Aorta (tissue), 5 donors: ENCODE measurements around the gene MAP1S. TPM values are rescaled to one million over a fixed set of nuclear protein-coding genes. Genes with fewer than 3 reads are reported as not detected.

Experiments
- ATAC-seq: fragments of 200-7000 bp; cut with Tn5 transposase; one replicate; pipeline ENCODE4 v1.9.1; 2022; ENCODE audit warnings: moderate library complexity; ENCODE audit not compliant: low FRiP score
- DNase-seq, 2 donors: peaks; one replicate each; pipeline ENCODE4 v3.0.0-alpha.2; 2020
- H3K27ac ChIP-seq, 2 donors: one replicate each; pipeline ENCODE4 v1.5.1; 2013; ENCODE audit warnings: low read length in 2 of 2, mild to moderate bottlenecking in 2 of 2, moderate library complexity in 2 of 2, control low read depth in 1 of 2, inconsistent platforms in 1 of 2, low read depth in 1 of 2
- H3K27me3 ChIP-seq, 2 donors: one replicate each; pipeline ENCODE4 v1.6.1; 2013; ENCODE audit warnings: control low read depth in 1 of 2, low read length in 1 of 2, mild to moderate bottlenecking in 1 of 2, moderate library complexity in 1 of 2; ENCODE audit not compliant: insufficient read depth in 2 of 2, control insufficient read depth in 1 of 2
- H3K36me3 ChIP-seq, 2 donors: one replicate each; pipeline ENCODE4 v1.6.1; 2013; ENCODE audit warnings: control low read depth in 1 of 2, low read length in 1 of 2, mild to moderate bottlenecking in 1 of 2; ENCODE audit not compliant: insufficient read depth in 2 of 2, control insufficient read depth in 1 of 2
- H3K4me1 ChIP-seq, 2 donors: one replicate each; pipeline ENCODE4 v1.6.1; 2013; ENCODE audit warnings: low read length in 2 of 2, control low read depth in 1 of 2, mild to moderate bottlenecking in 1 of 2, moderate library complexity in 1 of 2; ENCODE audit not compliant: insufficient read depth in 2 of 2, control insufficient read depth in 1 of 2
- H3K4me3 ChIP-seq, 2 donors: one replicate each; pipeline ENCODE4 v1.5.1; 2013; ENCODE audit warnings: low read length in 2 of 2, control low read depth in 1 of 2, mild to moderate bottlenecking in 1 of 2
- H3K9me3 ChIP-seq: one replicate; pipeline ENCODE4 v1.6.1; 2013; ENCODE audit warnings: mild to moderate bottlenecking, low read length; ENCODE audit not compliant: control insufficient read depth
- WGBS, 2 donors: extraction: QIAGEN DNeasy Blood & Tissue Kit; methylation state at CpG; one replicate each; pipeline ENCODE4 v1.1.7; 2013; 5-methylcytosine and 5-hydroxymethylcytosine counted together
- intact Hi-C, 2 donors: fragments of 100-400 bp; cut with DNase I; formaldehyde crosslinking; loops; one replicate each; pipeline versions ENCODE4 v1.14.2 to v1.15.0; 2022
- polyA plus RNA-seq, 2 donors: library from polyadenylated mRNA; stranded (reverse); fragments of 200-250 nt; gene quantifications; one replicate each; pipeline ENCODE4 v1.2.3, GENCODE V29; 2013
- total RNA-seq, 2 donors: library from RNA; stranded (reverse); fragmentation: NEBNext Ultra II Directional; extraction: Animal tissue kit (Norgen Biotek cat#: 25700); gene quantifications; one replicate each; pipeline ENCODE4 v1.2.1, GENCODE V29; 2021
- donor health status: healthy with polysubstance abuse.
- donor health status: Bipolar disorder and iron deficiency.
- donor health status: DM: no; HTN: no; CAD: no.
- donor health status: DM: no; HTN: no; CAD: no.
- donor health status: DM: yes; HTN: yes; CAD: no.

Gene MAP1S
- total and polyA plus RNA-seq, 4 donors = 9.9 to 60.1 (median 36.3) TPM

- H3K27ac ChIP-seq = no peak overlapping the region
- DNase-seq (peak in 1 of 2 donors; percentile 87), ATAC-seq (no peak)
- no peaks in the 10 kb centered on the region for H3K36me3 ChIP-seq
- intact Hi-C loops = no loop called here
- H3K4me3 ChIP-seq = no peak overlapping the region
- no peaks in the 10 kb centered on the region for H3K27me3 ChIP-seq
- no peaks in the 10 kb centered on the region for H3K4me1 ChIP-seq
- 47 to 53% methylated on average over 25 of the region's 25 CpGs for WGBS, 2 donors
- no peaks in the 10 kb centered on the region for H3K9me3 ChIP-seq
Measured at GRCh38 chr19:17681505-17682125, 37.7 kb upstream of the MAP1S start.

GRCh38 chr19:17682273-17682672 is 37.0 kb upstream of the MAP1S start:
- no peaks in the 10 kb centered on the region for H3K27me3 ChIP-seq
- intact Hi-C loops = no loop called here

DNA sequence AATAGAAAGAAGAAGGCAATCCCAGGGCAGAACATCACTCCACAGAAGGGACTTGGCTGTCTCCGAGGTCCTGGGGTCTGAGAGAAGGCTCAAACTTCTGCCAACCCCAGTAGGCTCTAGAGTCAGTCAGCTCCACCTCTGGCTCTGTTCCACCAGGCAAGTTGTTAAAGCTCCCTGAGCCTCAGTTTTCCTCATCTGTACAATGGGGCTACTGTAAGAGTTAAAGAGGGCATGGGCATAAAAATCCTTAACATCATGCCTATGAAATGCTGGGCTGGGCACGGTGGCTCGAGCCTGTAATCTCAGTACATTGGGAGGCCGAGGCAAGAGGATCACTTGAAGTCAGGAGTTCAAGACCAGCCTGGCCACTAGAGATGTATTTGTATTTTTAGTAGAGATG is 36.2 kb upstream of the MAP1S start:
- H3K4me1 ChIP-seq = no peaks in the 10 kb centered on the region
- H3K36me3 ChIP-seq = no peaks in the 10 kb centered on the region
- ATAC-seq (no peak), DNase-seq (no peak)
- H3K4me3 ChIP-seq = no peak overlapping the region
- no peaks in the 10 kb centered on the region for H3K27me3 ChIP-seq
- WGBS, 2 donors = 78 to 86% methylated on average over 4 of the region's 4 CpGs
- intact Hi-C loops = no loop called here
- no peaks in the 10 kb centered on the region for H3K9me3 ChIP-seq
- no peak overlapping the region for H3K27ac ChIP-seq

More at GRCh38 chr19:17682273-17682672, 37.0 kb upstream of the MAP1S start:
- no peaks in the 10 kb centered on the region for H3K4me1 ChIP-seq
- no peak for ATAC-seq
- H3K9me3 ChIP-seq = no peaks in the 10 kb centered on the region
- H3K36me3 ChIP-seq = no peaks in the 10 kb centered on the region
- no peak overlapping the region for H3K27ac ChIP-seq
- H3K4me3 ChIP-seq = no peak overlapping the region
- 62 to 72% methylated on average over 5 of the region's 5 CpGs for WGBS, 2 donors
- DNase-seq = no peak

- no peaks in the 10 kb centered on the region for H3K36me3 ChIP-seq
- 52% methylated on average over 4 of the region's 4 CpGs for WGBS, 2 donors
- H3K9me3 ChIP-seq = no peaks in the 10 kb centered on the region
- no peak for DNase-seq
- no peaks in the 10 kb centered on the region for H3K27me3 ChIP-seq
- ATAC-seq = no peak
- H3K4me1 ChIP-seq = no peaks in the 10 kb centered on the region
- no peak overlapping the region for H3K4me3 ChIP-seq
- H3K27ac ChIP-seq = no peak overlapping the region
- intact Hi-C loops = no loop called here
Measured at GRCh38 chr19:17684256-17684655, 35.0 kb upstream of the MAP1S start.

GRCh38 chr19:17685451-17686022 is 33.7 kb upstream of the MAP1S start:
- WGBS, 2 donors = 52 to 56% methylated on average over 15 of the region's 15 CpGs
- no peaks in the 10 kb centered on the region for H3K36me3 ChIP-seq
- no peaks in the 10 kb centered on the region for H3K4me1 ChIP-seq
- no peaks in the 10 kb centered on the region for H3K27me3 ChIP-seq
- H3K4me3 ChIP-seq = no peak overlapping the region
- no peak for DNase-seq
- no peak for ATAC-seq
- intact Hi-C loops = no loop called here
- no peak overlapping the region for H3K27ac ChIP-seq
- no peaks in the 10 kb centered on the region for H3K9me3 ChIP-seq

DNA sequence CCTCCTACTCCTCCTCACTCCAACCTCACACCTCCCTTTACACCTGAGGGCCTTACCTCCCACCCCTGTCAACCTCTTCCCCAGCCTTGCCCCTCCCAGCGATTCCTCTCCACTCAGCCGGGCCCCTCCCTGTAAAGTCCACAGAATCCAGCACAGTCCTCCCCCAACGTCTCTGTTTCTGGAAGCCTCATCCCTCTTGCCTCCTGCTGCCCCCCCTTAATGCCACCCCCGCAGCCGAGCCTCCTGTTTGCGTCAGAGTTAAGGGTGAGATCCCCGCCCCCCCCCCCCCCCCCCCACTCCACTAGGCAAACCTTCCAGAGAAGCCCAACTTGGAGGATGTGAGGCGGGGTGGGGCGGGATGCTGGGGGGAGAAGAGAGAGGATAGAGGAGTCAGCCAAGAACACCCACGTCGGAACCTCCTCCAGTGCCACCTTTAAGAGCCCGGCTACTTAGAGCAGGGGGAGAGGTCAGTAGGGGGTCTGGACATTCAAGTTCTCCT is 33.2 kb upstream of the MAP1S start:
- Histone ChIP-seq H3K4me3 (no peak overlapping the region), H3K27ac (no peak overlapping the region), H3K4me1 (no peaks in the 10 kb centered on the region), H3K9me3 (no peaks in the 10 kb centered on the region), H3K27me3 (no peaks in the 10 kb centered on the region), H3K36me3 (no peaks in the 10 kb centered on the region)
- 1 to 2% methylated on average over 12 of the region's 12 CpGs for WGBS, 2 donors
- ATAC-seq (no peak), DNase-seq (no peak)
- intact Hi-C loops = no loop called here

GRCh38 chr19:17686592-17687024 is 32.7 kb upstream of the MAP1S start:
- H3K36me3 ChIP-seq = no peaks in the 10 kb centered on the region
- DNase-seq (peak; percentile 56 to 83), ATAC-seq (no peak)
- H3K27me3 ChIP-seq = no peaks in the 10 kb centered on the region
- H3K4me1 ChIP-seq = no peaks in the 10 kb centered on the region
- no peak overlapping the region for H3K4me3 ChIP-seq
- intact Hi-C loops = no loop called here
- H3K9me3 ChIP-seq = no peaks in the 10 kb centered on the region
- WGBS, 2 donors = 0 to 1% methylated on average over 23 to 28 of the region's 28 CpGs
- no peak overlapping the region for H3K27ac ChIP-seq

- DNase-seq (no peak), ATAC-seq (no peak)
- Histone ChIP-seq H3K27me3 (no peaks in the 10 kb centered on the region), H3K9me3 (no peaks in the 10 kb centered on the region), H3K4me3 (no peak overlapping the region), H3K27ac (no peak overlapping the region), H3K36me3 (no peaks in the 10 kb centered on the region), H3K4me1 (no peaks in the 10 kb centered on the region)
- WGBS, 2 donors = 1 to 2% methylated on average over 23 to 24 of the region's 24 CpGs
- intact Hi-C loops = no loop called here
Measured at GRCh38 chr19:17687141-17687856, 32.0 kb upstream of the MAP1S start.
